ENCODE data around the gene BORCS8. TPM values are rescaled to one million over a fixed set of nuclear protein-coding genes. Genes with fewer than 3 reads are reported as not detected.
A peak's percentile ranks its signal among the peaks of the same experiment; 100 is the strongest.

Gene BORCS8
- total RNA-seq, 1 donor = 13.4 TPM

- peak within 1 kb of the TSS; percentile 40 for H3K4me3 ChIP-seq (ENCODE audit: low read depth, low read length)
- DNase-seq (ENCODE audit: low read depth) = peak; percentile 68
- TF ChIP-seq CTCF (IDR thresholded peaks at IDR 0.05; ENCODE audit: insufficient read depth, low read depth, low read length) = no peak
These were observed 21.7 kb downstream of the BORCS8 start, which contains the start of gene MEF2B for GRCh38 chr19:19170053-19170872. TSS of gene MEF2B (minus strand) at chr19:19170263. CDS start at chr19:19150735, 19,528 bp downstream.

- no peak for TF ChIP-seq CTCF (IDR thresholded peaks at IDR 0.05; ENCODE audit: insufficient read depth, low read depth, low read length)
- peak overlapping the region; percentile 40 for H3K4me3 ChIP-seq (ENCODE audit: low read depth, low read length)
- no peak for DNase-seq (ENCODE audit: low read depth)
These were observed 22.5 kb downstream of the BORCS8 start for GRCh38 chr19:19169236-19170052.

- no peak for TF ChIP-seq CTCF (IDR thresholded peaks at IDR 0.05; ENCODE audit: insufficient read depth, low read depth, low read length)
- no peak for DNase-seq (ENCODE audit: low read depth)
- no peak overlapping the region for H3K4me3 ChIP-seq (ENCODE audit: low read depth, low read length)
These were observed 24.3 kb downstream of the BORCS8 start for GRCh38 chr19:19167612-19168011.

- no peak for TF ChIP-seq CTCF (IDR thresholded peaks at IDR 0.05; ENCODE audit: insufficient read depth, low read depth, low read length)
- DNase-seq (ENCODE audit: low read depth) = no peak
- H3K4me3 ChIP-seq (ENCODE audit: low read depth, low read length) = no peak overlapping the region
These were observed 26.6 kb downstream of the BORCS8 start for GRCh38 chr19:19165396-19165795.

GRCh38 chr19:19162495-19162894 is 29.5 kb downstream of the BORCS8 start:
- no peak for DNase-seq (ENCODE audit: low read depth)
- no peak for TF ChIP-seq CTCF (IDR thresholded peaks at IDR 0.05; ENCODE audit: insufficient read depth, low read depth, low read length)
- no peak overlapping the region for H3K4me3 ChIP-seq (ENCODE audit: low read depth, low read length)

GRCh38 chr19:19160461-19161035 is 31.4 kb downstream of the BORCS8 start:
- DNase-seq (ENCODE audit: low read depth) = no peak
- H3K4me3 ChIP-seq (ENCODE audit: low read depth, low read length) = no peak overlapping the region
- TF ChIP-seq CTCF (IDR thresholded peaks at IDR 0.05; ENCODE audit: insufficient read depth, low read depth, low read length) = no peak
